Measurements from ENCODE around the gene SMIM20.

DNA sequence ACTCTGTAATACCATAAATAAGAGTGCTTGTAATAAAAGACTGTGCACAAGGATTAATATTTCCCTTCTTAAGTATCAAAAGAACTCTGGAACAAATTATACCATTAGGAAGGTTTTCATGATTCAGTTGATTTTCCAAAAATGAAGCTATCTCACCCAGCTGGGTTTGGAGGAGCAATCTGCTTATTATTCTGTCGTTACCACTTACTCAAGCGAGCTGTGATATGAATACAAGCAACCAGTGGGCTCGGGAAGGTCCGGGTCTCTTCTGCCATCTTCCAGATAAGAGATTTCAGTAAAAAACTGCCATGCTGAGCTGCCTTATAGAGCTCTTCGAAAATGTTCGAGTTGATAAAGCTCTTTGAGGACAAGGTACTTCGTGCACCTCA, 15.3 kb downstream of the SMIM20 start:
- TF ChIP-seq, protein P1, sequence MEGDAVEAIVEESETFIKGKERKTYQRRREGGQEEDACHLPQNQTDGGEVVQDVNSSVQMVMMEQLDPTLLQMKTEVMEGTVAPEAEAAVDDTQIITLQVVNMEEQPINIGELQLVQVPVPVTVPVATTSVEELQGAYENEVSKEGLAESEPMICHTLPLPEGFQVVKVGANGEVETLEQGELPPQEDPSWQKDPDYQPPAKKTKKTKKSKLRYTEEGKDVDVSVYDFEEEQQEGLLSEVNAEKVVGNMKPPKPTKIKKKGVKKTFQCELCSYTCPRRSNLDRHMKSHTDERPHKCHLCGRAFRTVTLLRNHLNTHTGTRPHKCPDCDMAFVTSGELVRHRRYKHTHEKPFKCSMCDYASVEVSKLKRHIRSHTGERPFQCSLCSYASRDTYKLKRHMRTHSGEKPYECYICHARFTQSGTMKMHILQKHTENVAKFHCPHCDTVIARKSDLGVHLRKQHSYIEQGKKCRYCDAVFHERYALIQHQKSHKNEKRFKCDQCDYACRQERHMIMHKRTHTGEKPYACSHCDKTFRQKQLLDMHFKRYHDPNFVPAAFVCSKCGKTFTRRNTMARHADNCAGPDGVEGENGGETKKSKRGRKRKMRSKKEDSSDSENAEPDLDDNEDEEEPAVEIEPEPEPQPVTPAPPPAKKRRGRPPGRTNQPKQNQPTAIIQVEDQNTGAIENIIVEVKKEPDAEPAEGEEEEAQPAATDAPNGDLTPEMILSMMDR (conservative IDR thresholded peaks at IDR 0.05 in 1 of 2, IDR thresholded peaks at IDR 0.05 in 1 of 2; ENCODE audit: extremely low read depth in 1 of 2, insufficient read depth in 1 of 2, low read depth in 1 of 2, low read length in 2 of 2) = no peak
- TF ChIP-seq EZH2 (IDR thresholded peaks at IDR 0.05; ENCODE audit: borderline replicate concordance, low read length) = no peak
